Aorta (tissue), 5 donors: Measurements from ENCODE around the gene CHST14. TPM values are rescaled to one million over a fixed set of nuclear protein-coding genes. Genes with fewer than 3 reads are reported as not detected.

Experiments used
- ATAC-seq: fragments of 200-7000 bp; cut with Tn5 transposase; one replicate; pipeline ENCODE4 v1.9.1; 2022; ENCODE audit warnings: moderate library complexity; ENCODE audit not compliant: low FRiP score
- DNase-seq, 2 donors: peaks; one replicate each; pipeline ENCODE4 v3.0.0-alpha.2; 2020
- H3K27ac ChIP-seq, 2 donors: one replicate each; pipeline ENCODE4 v1.5.1; 2013; ENCODE audit warnings: low read length in 2 of 2, mild to moderate bottlenecking in 2 of 2, moderate library complexity in 2 of 2, control low read depth in 1 of 2, inconsistent platforms in 1 of 2, low read depth in 1 of 2
- H3K27me3 ChIP-seq, 2 donors: one replicate each; pipeline ENCODE4 v1.6.1; 2013; ENCODE audit warnings: control low read depth in 1 of 2, low read length in 1 of 2, mild to moderate bottlenecking in 1 of 2, moderate library complexity in 1 of 2; ENCODE audit not compliant: insufficient read depth in 2 of 2, control insufficient read depth in 1 of 2
- H3K36me3 ChIP-seq, 2 donors: one replicate each; pipeline ENCODE4 v1.6.1; 2013; ENCODE audit warnings: control low read depth in 1 of 2, low read length in 1 of 2, mild to moderate bottlenecking in 1 of 2; ENCODE audit not compliant: insufficient read depth in 2 of 2, control insufficient read depth in 1 of 2
- H3K4me1 ChIP-seq, 2 donors: one replicate each; pipeline ENCODE4 v1.6.1; 2013; ENCODE audit warnings: low read length in 2 of 2, control low read depth in 1 of 2, mild to moderate bottlenecking in 1 of 2, moderate library complexity in 1 of 2; ENCODE audit not compliant: insufficient read depth in 2 of 2, control insufficient read depth in 1 of 2
- H3K4me3 ChIP-seq, 2 donors: one replicate each; pipeline ENCODE4 v1.5.1; 2013; ENCODE audit warnings: low read length in 2 of 2, control low read depth in 1 of 2, mild to moderate bottlenecking in 1 of 2
- H3K9me3 ChIP-seq: one replicate; pipeline ENCODE4 v1.6.1; 2013; ENCODE audit warnings: mild to moderate bottlenecking, low read length; ENCODE audit not compliant: control insufficient read depth
- WGBS, 2 donors: extraction: QIAGEN DNeasy Blood & Tissue Kit; methylation state at CpG; one replicate each; pipeline ENCODE4 v1.1.7; 2013; 5-methylcytosine and 5-hydroxymethylcytosine counted together
- intact Hi-C, 2 donors: fragments of 100-400 bp; cut with DNase I; formaldehyde crosslinking; loops; one replicate each; pipeline versions ENCODE4 v1.14.2 to v1.15.0; 2022
- polyA plus RNA-seq, 2 donors: library from polyadenylated mRNA; stranded (reverse); fragments of 200-250 nt; gene quantifications; one replicate each; pipeline ENCODE4 v1.2.3, GENCODE V29; 2013
- total RNA-seq, 2 donors: library from RNA; stranded (reverse); fragmentation: NEBNext Ultra II Directional; extraction: Animal tissue kit (Norgen Biotek cat#: 25700); gene quantifications; one replicate each; pipeline ENCODE4 v1.2.1, GENCODE V29; 2021
- donor health status: healthy with polysubstance abuse.
- donor health status: Bipolar disorder and iron deficiency.
- donor health status: DM: no; HTN: no; CAD: no.
- donor health status: DM: no; HTN: no; CAD: no.
- donor health status: DM: yes; HTN: yes; CAD: no.

The CHST14 gene
- total and polyA plus RNA-seq, 4 donors: 2.8 to 21.4 (median 14.8) TPM

- 84 to 88% methylated on average over 35 of the region's 35 CpGs for WGBS, 2 donors
- peak in 1 of 2 donors; percentile 56 for DNase-seq
- intact Hi-C loops: no loop called here
These were observed 17.3 kb downstream of the CHST14 start for GRCh38 chr15:40487816-40488682.

GRCh38 chr15:40489274-40490175, 18.7 kb downstream of the CHST14 start:
- intact Hi-C loops: no loop called here
- DNase-seq: peak in 1 of 2 donors; percentile 72
- 78 to 86% methylated on average over 47 of the region's 47 CpGs for WGBS, 2 donors

More at GRCh38 chr15:40487816-40488682, 17.3 kb downstream of the CHST14 start:
- Histone ChIP-seq H3K4me3 (no peak overlapping the region), H3K9me3 (no peaks in the 10 kb centered on the region), H3K36me3 (no peaks in the 10 kb centered on the region), H3K4me1 (no peaks in the 10 kb centered on the region), H3K27ac (no peak overlapping the region), H3K27me3 (no peaks in the 10 kb centered on the region)
- ATAC-seq: no peak

DNA sequence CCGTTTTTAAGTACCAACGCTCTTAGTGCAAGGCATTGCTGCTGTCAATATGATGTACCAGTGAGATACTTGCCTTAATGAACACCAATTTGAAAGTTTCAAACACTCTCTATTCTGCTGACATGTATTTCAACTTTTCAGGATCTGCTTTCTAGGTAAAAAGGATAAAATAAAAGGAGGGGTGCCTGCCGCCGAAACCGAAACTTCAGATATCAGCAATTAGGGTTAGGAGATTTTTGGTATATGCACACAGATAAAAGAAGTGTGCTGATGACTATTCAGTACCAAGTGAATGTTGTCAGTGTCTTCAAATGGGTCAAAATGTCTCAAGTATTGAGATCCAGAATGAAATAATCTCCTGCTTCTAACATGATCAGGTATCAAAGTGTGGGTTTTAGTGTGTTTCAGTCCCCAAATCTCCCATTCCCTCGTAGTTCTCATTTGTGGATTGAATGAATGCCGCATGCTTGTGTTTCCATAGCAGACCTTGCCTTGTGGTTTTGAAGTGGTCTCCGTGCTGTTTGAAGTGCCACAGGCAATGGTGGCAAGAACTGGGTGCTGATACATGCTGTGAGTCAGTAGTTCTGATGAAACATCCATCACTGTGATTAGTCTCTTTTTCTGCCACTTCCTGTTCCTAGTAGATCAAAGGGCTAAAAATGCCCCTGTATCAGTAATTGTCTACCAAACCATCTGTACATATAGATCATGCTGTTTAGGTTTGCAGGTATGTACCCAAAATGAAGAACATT, 22.5 kb downstream of the CHST14 start:
- no peaks in the 10 kb centered on the region for H3K27me3 ChIP-seq
- peak in 1 of 2 donors; percentile 11 for DNase-seq
- no peaks in the 10 kb centered on the region for H3K9me3 ChIP-seq
- WGBS, 2 donors: 84% methylated on average over 8 of the region's 8 CpGs
- H3K27ac ChIP-seq: no peak overlapping the region
- H3K36me3 ChIP-seq: no peaks in the 10 kb centered on the region
- intact Hi-C loops: no loop called here
- H3K4me3 ChIP-seq: no peak overlapping the region
- ATAC-seq: no peak
- H3K4me1 ChIP-seq: no peaks in the 10 kb centered on the region

More at GRCh38 chr15:40489274-40490175, 18.7 kb downstream of the CHST14 start:
- Histone ChIP-seq H3K27me3 (no peaks in the 10 kb centered on the region), H3K27ac (no peak overlapping the region), H3K36me3 (no peaks in the 10 kb centered on the region), H3K4me3 (no peak overlapping the region), H3K4me1 (no peaks in the 10 kb centered on the region), H3K9me3 (no peaks in the 10 kb centered on the region)
- ATAC-seq: no peak

- ATAC-seq (no peak), DNase-seq (no peak)
- no peak overlapping the region for H3K4me3 ChIP-seq
- WGBS, 2 donors: 89 to 95% methylated on average over 2 of the region's 2 CpGs
- no peaks in the 10 kb centered on the region for H3K4me1 ChIP-seq
- H3K27me3 ChIP-seq: no peaks in the 10 kb centered on the region
- no peak overlapping the region for H3K27ac ChIP-seq
- H3K9me3 ChIP-seq: no peaks in the 10 kb centered on the region
- no peaks in the 10 kb centered on the region for H3K36me3 ChIP-seq
- intact Hi-C loops: no loop called here
These were observed 24.7 kb downstream of the CHST14 start for GRCh38 chr15:40495516-40495915.

DNA sequence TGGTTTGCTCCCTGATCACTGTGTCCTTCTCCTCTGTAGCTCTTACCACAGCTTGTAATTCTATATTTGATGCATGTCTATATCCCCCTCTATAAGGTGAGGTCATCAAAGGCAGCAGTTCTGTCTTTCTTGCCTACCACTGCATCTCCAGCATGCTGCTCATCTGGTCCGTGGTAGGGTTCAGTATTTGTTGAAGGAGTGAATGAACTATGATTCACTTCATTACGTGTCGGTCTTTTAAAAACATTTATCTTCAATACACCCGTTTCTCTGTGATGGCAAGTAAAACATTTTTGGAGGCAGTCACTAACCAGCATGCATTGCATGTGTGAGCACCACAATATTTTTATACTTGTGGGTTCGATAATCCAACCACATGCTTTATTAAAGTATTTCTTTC, 27.6 kb downstream of the CHST14 start:
- Histone ChIP-seq H3K36me3 (no peaks in the 10 kb centered on the region), H3K4me1 (no peaks in the 10 kb centered on the region), H3K27me3 (no peaks in the 10 kb centered on the region), H3K9me3 (no peaks in the 10 kb centered on the region), H3K27ac (no peak overlapping the region), H3K4me3 (no peak overlapping the region)
- WGBS, 2 donors: 43 to 54% methylated on average over 5 of the region's 5 CpGs
- no peak for DNase-seq
- intact Hi-C loops: no loop called here
- ATAC-seq: no peak

GRCh38 chr15:40498891-40499290, 28.1 kb downstream of the CHST14 start:
- no peak overlapping the region for H3K27ac ChIP-seq
- 70 to 71% methylated on average over 4 of the region's 4 CpGs for WGBS, 2 donors
- ATAC-seq: no peak
- H3K4me1 ChIP-seq: no peaks in the 10 kb centered on the region
- intact Hi-C loops: no loop called here
- no peaks in the 10 kb centered on the region for H3K36me3 ChIP-seq
- no peak overlapping the region for H3K4me3 ChIP-seq
- H3K27me3 ChIP-seq: no peaks in the 10 kb centered on the region
- no peaks in the 10 kb centered on the region for H3K9me3 ChIP-seq
- DNase-seq: no peak

DNA sequence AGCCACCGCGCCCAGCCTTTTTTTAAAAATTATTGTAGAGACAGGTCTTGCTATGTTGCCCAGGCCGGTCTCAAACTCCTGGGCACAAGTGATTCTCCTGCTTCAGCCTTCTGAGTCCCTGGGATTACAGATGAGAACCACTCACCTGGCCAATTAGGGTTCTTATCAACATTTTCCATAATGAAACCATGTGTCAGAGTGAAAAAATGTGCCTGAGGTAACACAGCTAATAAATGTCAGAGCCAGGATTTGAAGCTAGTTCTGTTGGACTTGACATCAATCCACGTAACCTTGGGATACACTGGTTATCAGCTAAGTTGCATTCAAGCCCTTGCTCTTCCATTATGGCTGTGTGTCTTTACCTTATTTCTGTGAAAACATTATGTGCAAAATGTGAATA, 29.1 kb downstream of the CHST14 start:
- Histone ChIP-seq H3K4me1 (no peaks in the 10 kb centered on the region), H3K9me3 (no peaks in the 10 kb centered on the region), H3K27me3 (no peaks in the 10 kb centered on the region), H3K27ac (no peak overlapping the region), H3K36me3 (no peaks in the 10 kb centered on the region), H3K4me3 (no peak overlapping the region)
- intact Hi-C loops: no loop called here
- 81 to 94% methylated on average over 4 of the region's 4 CpGs for WGBS, 2 donors
- ATAC-seq (no peak), DNase-seq (no peak)

DNA sequence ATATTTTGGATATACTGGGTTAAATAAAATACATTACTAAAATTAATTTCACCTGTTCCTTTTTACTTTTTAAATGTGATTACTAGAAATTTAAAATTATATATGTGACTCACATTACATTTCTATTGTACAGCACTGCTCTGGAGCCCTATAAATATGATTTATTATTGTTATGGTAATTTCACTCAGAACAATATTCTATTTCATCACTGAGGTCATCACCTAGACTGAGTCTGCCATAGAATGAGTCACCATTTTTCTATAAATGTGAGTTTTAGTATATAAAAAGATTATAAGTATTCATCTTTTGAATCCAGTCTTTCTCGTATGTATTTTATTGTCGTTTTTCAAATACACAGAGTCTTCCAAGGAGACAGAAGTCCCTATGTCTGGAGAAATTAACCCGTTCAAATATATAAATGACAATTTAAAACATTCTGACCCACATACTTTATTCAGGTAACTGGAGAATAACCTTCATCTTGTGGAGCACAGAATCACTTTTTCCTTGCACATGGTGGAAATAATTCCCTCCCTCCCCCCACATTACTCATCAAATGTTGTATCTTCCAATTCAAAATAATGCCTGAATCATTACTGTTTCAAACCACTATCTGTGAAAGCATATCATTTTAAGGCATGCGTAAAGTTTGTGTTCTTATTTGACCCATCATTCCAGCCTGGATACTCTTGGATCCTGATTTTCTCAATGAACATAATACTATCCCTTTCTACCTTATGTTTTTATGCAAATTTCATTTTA, 30.0 kb downstream of the CHST14 start:
- no peak overlapping the region for H3K27ac ChIP-seq
- WGBS, 2 donors: 79 to 81% methylated on average over 4 of the region's 4 CpGs
- ATAC-seq (no peak), DNase-seq (no peak)
- H3K4me1 ChIP-seq: no peaks in the 10 kb centered on the region
- H3K27me3 ChIP-seq: no peaks in the 10 kb centered on the region
- H3K9me3 ChIP-seq: no peaks in the 10 kb centered on the region
- H3K4me3 ChIP-seq: no peak overlapping the region
- intact Hi-C loops: no loop called here
- H3K36me3 ChIP-seq: no peaks in the 10 kb centered on the region
